Measurements from ENCODE around the gene C17orf67. TPM values are rescaled to one million over a fixed set of nuclear protein-coding genes. Genes with fewer than 3 reads are reported as not detected.
A peak's percentile ranks its signal among the peaks of the same experiment; 100 is the strongest.

C17orf67 gene, protein sequence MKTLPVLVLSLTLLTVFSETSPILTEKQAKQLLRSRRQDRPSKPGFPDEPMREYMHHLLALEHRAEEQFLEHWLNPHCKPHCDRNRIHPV
- total RNA-seq (2014; rRNA removed; shearing (Covaris generic)), result 0.81 and 1.7 TPM in 2 replicates

- DNase-seq (ENCODE audit: low spot score), result peak; percentile 96
These were observed at the start of gene C17orf67, which contains the start of gene DGKE for GRCh38 chr17:56833809-56834379. C17orf67 (minus strand) TSS chr17:56833920; CDS start chr17:56815810, 18,110 bp downstream. DGKE (plus strand) TSS chr17:56834151; CDS start chr17:56834796, 645 bp downstream.

GRCh38 chr17:56881685-56882295, 48.1 kb upstream of the C17orf67 start:
- DNase-seq (ENCODE audit: low spot score), result no peak

GRCh38 chr17:56880571-56880970, 46.9 kb upstream of the C17orf67 start:
- DNase-seq (ENCODE audit: low spot score), result no peak

DNA sequence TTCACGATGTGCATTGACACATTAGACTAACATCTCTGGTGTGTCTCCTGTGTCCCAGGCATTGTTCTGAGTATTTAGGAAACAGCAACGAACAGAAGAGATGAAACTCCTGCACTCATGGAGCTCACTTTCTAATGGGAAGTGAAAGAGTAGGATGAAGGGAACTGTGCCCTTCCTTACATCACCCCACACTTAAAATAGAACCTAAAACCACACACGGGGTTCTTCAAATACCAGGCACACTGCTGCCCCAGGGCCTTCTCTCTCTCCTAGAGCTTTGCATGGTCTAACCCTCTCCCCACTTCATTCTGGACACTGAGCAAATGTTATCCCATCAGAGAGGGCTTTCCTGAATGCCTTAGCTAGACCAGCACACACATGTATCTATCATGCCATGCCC, 46.4 kb upstream of the C17orf67 start:
- no peak for DNase-seq (ENCODE audit: low spot score)

- no peak for DNase-seq (ENCODE audit: low spot score)
These were observed 45.6 kb upstream of the C17orf67 start for GRCh38 chr17:56879280-56879679.

- DNase-seq (ENCODE audit: low spot score), result no peak
These were observed 43.1 kb upstream of the C17orf67 start for GRCh38 chr17:56876766-56877179.

GRCh38 chr17:56870081-56870651, 36.4 kb upstream of the C17orf67 start:
- no peak for DNase-seq (ENCODE audit: low spot score)

DNA sequence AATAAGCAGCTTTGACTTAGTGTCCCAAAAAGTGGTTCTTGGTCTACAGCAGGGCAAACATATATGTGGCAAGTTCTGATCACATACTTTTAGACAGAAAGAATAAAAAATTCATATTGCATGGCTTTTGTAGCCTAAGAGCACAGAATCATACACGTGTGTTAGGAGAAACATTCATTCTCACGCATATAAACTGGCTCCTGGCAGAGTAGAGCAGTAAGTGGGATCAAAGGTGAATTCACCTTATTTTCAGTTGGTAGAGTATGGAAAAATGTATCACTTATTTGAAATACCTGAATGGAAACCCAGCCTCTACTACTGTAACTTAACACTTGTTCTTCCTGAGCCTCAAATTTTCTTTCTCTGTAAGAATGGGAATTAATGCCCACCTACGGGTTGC, 35.0 kb upstream of the C17orf67 start:
- no peak for DNase-seq (ENCODE audit: low spot score)

GRCh38 chr17:56867948-56868376, 34.2 kb upstream of the C17orf67 start:
- no peak for DNase-seq (ENCODE audit: low spot score)

DNA sequence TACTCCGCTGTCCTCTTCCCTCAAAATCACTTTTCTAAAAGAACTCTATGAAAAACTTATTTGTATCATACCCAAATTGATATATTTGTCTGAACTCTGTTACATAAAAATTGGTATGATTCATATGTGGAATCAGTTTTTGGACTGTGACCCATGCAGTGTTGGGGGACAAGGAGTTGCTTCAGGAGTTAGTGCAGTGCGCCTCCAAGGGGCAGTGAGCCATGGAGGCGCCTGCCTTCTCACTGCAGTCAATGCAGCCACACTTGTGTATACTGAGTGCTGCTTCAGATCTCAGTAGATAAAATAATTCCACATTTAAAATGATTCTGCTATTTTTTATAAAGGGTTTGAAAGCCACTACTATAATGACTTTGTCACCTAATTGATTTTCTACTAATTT, 32.8 kb upstream of the C17orf67 start:
- DNase-seq (ENCODE audit: low spot score), result no peak

DNA sequence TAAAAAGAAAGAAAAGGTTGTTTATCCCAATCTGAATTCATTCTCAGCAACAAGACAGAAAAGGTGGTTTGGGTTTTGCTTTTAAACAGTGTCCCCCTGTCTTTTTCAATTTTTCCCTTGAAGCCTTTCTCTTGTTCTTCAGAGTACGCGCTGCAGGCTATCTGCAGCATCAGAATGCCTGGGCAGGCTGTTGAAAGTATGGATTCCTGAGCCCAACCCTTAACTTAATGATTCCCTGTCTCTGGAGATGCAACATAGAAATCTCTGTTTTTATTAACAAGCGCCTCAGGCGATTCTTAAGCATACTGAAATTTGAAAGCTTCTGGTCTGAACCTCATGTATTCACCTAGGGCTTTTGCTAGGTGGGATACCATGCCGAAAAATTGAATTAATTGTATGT, 32.4 kb upstream of the C17orf67 start:
- no peak for DNase-seq (ENCODE audit: low spot score)

DNA sequence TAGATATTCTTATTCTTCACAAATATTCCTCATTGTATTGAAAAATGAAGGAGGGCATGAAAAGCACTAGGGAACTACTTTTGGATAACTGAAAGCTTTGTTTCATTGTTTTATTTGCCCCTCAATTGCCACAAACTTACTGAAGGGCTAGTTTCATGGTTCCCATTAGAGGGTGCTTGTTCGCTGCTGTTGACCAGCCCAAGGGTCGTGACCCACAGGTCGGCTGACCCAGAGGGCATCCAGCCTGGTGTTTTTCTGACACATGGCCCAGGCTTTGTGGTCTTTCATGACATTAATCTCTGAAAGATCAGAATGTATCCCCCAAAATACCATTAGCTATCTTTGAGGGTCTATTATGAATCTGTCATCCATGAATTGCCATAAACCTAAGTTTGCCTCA, 30.3 kb upstream of the C17orf67 start:
- DNase-seq (ENCODE audit: low spot score), result no peak

DNA sequence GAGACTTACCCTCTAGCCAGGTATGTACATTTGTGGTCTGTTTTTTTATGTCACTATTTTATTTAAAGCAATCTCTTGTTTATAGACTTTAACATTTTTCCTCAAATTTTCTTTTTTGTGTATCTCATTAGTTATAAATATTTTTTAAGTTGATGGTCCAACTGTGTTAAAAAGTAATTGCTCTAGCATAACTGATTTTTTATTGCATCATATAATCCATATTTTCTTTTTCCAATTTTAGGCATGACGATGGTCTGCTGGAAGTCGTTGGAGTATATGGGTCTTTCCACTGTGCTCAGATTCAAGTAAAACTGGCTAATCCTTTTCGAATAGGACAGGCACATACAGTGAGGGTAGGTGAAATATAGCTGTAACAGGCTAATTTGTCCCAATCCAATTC, 28.2 kb upstream of the C17orf67 start:
- no peak for DNase-seq (ENCODE audit: low spot score)

GRCh38 chr17:56851008-56851407, 17.3 kb upstream of the C17orf67 start:
- no peak for DNase-seq (ENCODE audit: low spot score)

- no peak for DNase-seq (ENCODE audit: low spot score)
These were observed 16.9 kb upstream of the C17orf67 start for GRCh38 chr17:56850591-56850990.

- no peak for DNase-seq (ENCODE audit: low spot score)
These were observed 15.4 kb upstream of the C17orf67 start for GRCh38 chr17:56849131-56849530.

DNA sequence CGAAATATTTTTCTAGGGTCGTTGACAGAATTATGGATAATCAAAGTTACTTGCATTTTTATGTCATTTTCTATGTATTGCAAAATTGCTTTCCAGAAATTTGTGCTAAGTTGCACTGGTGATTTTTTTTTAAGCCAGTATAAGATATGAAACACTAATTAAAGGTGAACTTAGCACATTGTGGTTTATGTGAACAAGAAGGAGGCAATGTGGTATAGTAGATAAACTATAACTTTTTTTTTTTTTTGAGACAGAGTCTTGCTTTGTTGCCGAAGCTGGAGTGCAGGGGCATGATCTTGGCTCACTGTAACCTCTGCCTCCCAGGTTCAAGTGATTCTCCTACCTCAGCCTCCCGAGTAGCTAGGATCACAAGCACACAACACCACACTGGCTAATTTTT, 13.4 kb upstream of the C17orf67 start:
- DNase-seq (ENCODE audit: low spot score), result no peak

DNA sequence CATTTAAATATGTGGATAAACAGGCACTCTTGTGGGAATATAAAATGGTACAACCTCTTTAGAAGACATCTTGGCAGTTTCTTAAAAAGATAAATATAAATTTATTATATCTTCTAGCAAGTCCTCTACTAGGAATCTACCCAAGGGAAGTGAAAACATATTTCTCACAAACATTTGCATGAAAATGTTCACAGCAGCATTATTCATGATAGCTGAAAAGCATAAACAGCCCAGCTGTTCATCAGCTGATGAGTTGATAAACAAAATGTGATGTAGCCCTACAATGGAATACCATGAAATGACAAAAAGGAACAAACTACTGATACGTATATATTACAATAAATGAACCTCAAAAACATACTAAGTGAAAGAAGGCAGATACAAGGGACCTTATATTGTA, 12.2 kb upstream of the C17orf67 start:
- no peak for DNase-seq (ENCODE audit: low spot score)

DNA sequence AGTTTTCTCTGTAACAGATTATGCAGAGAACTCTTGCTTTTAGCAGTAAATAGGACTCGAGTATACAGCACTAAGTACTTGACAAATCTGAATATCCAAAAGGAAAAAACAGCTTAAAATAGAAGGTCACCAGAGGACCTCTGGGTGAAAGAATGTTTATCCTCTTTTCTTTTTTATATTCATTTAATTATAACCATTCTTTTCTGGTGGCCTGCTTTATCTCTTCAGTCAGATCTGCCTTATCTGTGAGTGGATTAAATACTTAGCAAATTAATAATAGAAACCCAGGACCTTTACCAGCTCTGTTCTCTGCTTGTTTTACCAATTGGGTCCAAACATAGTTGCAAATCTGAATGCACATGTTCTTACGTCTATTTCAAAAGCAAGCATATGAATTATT, 8.9 kb upstream of the C17orf67 start:
- no peak for DNase-seq (ENCODE audit: low spot score)

DNA sequence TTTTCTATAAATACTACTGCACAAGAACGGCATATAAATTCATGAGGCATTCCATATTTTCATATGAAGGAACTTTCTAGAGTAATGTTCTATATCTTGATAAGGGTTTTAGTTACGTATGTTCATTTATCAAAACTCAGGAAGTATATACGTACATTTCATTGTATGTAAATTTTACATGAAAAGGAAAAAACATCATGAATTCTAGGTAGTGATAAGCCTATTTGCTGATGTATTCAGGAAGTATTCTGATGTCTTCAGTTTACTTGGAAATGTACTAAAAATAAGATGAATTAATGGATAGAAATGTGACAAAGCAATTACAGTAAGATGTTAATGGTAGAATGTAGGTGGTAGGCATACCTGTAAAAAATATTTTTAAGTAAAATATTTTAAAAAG, 5.0 kb upstream of the C17orf67 start:
- no peak for DNase-seq (ENCODE audit: low spot score)

DNA sequence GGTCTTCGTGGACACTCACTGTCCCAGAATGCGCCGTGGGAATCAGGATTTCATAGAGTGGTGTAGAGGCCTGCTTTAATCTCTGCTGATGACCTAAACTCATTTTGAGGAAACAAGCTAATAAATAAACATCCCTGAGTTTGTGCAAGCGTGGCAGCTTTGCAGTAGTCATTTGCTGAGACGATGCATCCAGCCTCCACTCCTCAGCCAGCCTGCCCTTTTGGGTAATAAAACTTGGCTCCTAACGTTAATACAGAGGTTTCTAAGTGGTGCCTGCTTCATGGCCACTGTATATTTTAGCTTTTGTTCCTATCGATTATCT, 1.5 kb upstream of the C17orf67 start:
- peak; percentile 52 for DNase-seq (ENCODE audit: low spot score)

DNA sequence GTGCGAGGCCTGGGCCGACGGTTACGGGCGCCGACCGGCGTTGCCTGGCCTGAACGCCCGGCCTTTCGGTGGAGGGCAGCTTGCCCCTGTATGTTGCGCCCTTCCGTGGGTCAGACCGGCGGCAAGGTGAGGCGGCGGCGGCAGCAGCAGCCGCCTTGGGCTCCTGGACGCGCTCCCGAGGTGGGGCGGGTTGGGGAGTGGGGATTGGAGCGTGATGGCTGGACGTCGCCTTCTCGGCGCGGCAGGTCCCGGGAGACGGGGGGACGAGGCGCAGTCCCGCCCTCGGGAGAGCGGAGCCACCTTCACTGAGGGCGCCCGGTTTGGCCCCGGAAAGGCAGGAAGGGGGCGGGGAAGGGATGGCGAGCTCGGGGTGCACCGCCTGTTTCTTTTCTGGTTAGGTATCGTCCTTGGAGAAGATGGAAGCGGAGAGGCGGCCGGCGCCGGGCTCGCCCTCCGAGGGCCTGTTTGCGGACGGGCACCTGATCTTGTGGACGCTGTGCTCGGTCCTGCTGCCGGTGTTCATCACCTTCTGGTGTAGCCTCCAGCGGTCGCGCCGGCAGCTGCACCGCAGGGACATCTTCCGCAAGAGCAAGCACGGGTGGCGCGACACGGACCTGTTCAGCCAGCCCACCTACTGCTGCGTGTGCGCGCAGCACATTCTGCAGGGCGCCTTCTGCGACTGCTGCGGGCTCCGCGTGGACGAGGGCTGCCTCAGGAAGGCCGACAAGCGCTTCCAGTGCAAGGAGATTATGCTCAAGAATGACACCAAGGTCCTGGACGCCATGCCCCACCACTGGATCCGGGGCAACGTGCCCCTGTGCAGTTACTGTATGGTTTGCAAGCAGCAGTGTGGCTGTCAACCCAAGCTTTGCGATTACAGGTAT, 902 bp upstream of the C17orf67 start:
- peak; percentile 79 for DNase-seq (ENCODE audit: low spot score)
